ENCODE data around the gene ITIH1.
A peak's percentile ranks its signal among the peaks of the same experiment; 100 is the strongest.

ITIH1 gene

GRCh38 chr3:52763466-52763865 lies 13.9 kb upstream of the ITIH1 start:
- Histone ChIP-seq H3K4me3 (ENCODE audit: low read depth, low read length) (no peak overlapping the region), H4K12ac (ENCODE audit: low read depth, low read length) (no peak overlapping the region), H3K79me1 (ENCODE audit: low read length) (no peaks in the 10 kb centered on the region), H2AK5ac (ENCODE audit: low read length) (no peak overlapping the region), H3K4ac (ENCODE audit: low read depth, low read length) (no peak overlapping the region), H3K79me2 (ENCODE audit: control insufficient read depth, insufficient read depth, low read length, poor library complexity) (no peaks in the 10 kb centered on the region), H3K9me3 (ENCODE audit: insufficient read depth, low read depth, low read length) (no peaks in the 10 kb centered on the region), H4K91ac (ENCODE audit: low read depth, low read length) (no peak overlapping the region), H3K23ac (ENCODE audit: low read length) (no peak overlapping the region), H3K14ac (ENCODE audit: low read length) (no peak overlapping the region), H3K27me3 (ENCODE audit: insufficient read depth, low read length) (no peaks in the 10 kb centered on the region), H3K27ac (ENCODE audit: low read depth, low read length) (no peak overlapping the region), H3K18ac (ENCODE audit: low read length) (no peak overlapping the region), H3K36me3 (ENCODE audit: control insufficient read depth in 1 of 2, insufficient read depth in 2 of 2, low read length in 2 of 2) (peaks cover 15 to 20% of the 10 kb centered on the region in 2 experiments), H4K8ac (ENCODE audit: low read depth, low read length) (no peak overlapping the region), H2AFZ (ENCODE audit: insufficient read depth, low read length, poor library complexity) (no peak overlapping the region), H3K9ac (ENCODE audit: low read length) (no peak overlapping the region), H2BK120ac (ENCODE audit: insufficient read depth, low read length, poor library complexity) (no peak overlapping the region), H3K4me1 (ENCODE audit: control insufficient read depth in 1 of 2, insufficient read depth in 2 of 2, low read length in 2 of 2) (no peaks in the 10 kb centered on the region), H2BK12ac (ENCODE audit: low read length) (no peak overlapping the region), H2BK5ac (ENCODE audit: low read depth, low read length, poor library complexity) (no peak overlapping the region), H3K4me2 (ENCODE audit: low read length) (no peak overlapping the region)
- WGBS (ENCODE audit: extremely low coverage, insufficient coverage, insufficient read length) = no CpG with 5 or more reads among the region's 2 CpGs
- no peak for DNase-seq

GRCh38 chr3:52769786-52770455 lies 7.5 kb upstream of the ITIH1 start:
- Histone ChIP-seq H3K9me3 (ENCODE audit: insufficient read depth, low read depth, low read length) (no peaks in the 10 kb centered on the region), H3K27ac (ENCODE audit: low read depth, low read length) (no peak overlapping the region), H3K4ac (ENCODE audit: low read depth, low read length) (no peak overlapping the region), H2AFZ (ENCODE audit: insufficient read depth, low read length, poor library complexity) (peak overlapping the region; percentile 52), H4K12ac (ENCODE audit: low read depth, low read length) (no peak overlapping the region), H3K36me3 (ENCODE audit: control insufficient read depth in 1 of 2, insufficient read depth in 2 of 2, low read length in 2 of 2) (peaks cover 7 to 11% of the 10 kb centered on the region in 2 experiments), H2BK12ac (ENCODE audit: low read length) (no peak overlapping the region), H4K91ac (ENCODE audit: low read depth, low read length) (no peak overlapping the region), H3K18ac (ENCODE audit: low read length) (no peak overlapping the region), H3K79me2 (ENCODE audit: control insufficient read depth, insufficient read depth, low read length, poor library complexity) (peaks cover 5% of the 10 kb centered on the region), H4K8ac (ENCODE audit: low read depth, low read length) (peak overlapping the region; percentile 48), H3K27me3 (ENCODE audit: insufficient read depth, low read length) (no peaks in the 10 kb centered on the region), H3K4me2 (ENCODE audit: low read length) (peak overlapping the region; percentile 83), H3K23ac (ENCODE audit: low read length) (no peak overlapping the region), H2BK120ac (ENCODE audit: insufficient read depth, low read length, poor library complexity) (no peak overlapping the region), H3K4me3 (ENCODE audit: low read depth, low read length) (peak overlapping the region; percentile 95), H3K14ac (ENCODE audit: low read length) (no peak overlapping the region), H3K9ac (ENCODE audit: low read length) (peak overlapping the region; percentile 59), H3K4me1 (ENCODE audit: control insufficient read depth in 1 of 2, insufficient read depth in 2 of 2, low read length in 2 of 2) (peaks cover 2 to 4% of the 10 kb centered on the region in 2 experiments), H2BK5ac (ENCODE audit: low read depth, low read length, poor library complexity) (no peak overlapping the region), H2AK5ac (ENCODE audit: low read length) (no peak overlapping the region), H3K79me1 (ENCODE audit: low read length) (peaks cover 4% of the 10 kb centered on the region)
- no CpG with 5 or more reads among the region's 13 CpGs for WGBS (ENCODE audit: extremely low coverage, insufficient coverage, insufficient read length)
- DNase-seq = peak in 1 of 2 donors; percentile 19

GRCh38 chr3:52770496-52771333 lies 6.7 kb upstream of the ITIH1 start, which contains the start of gene NEK4:
Gene NEK4, minus strand, starts transcription at chr3:52770940. Its CDS starts 194 bp downstream, at chr3:52770746.
- H3K79me1 ChIP-seq (ENCODE audit: low read length) = peaks cover 4% of the 10 kb centered on the region
- H3K4ac ChIP-seq (ENCODE audit: low read depth, low read length) = peak within 1 kb of the TSS; percentile 96
- H3K4me3 ChIP-seq (ENCODE audit: low read depth, low read length) = peak within 1 kb of the TSS; percentile 95
- H3K18ac ChIP-seq (ENCODE audit: low read length) = peak within 1 kb of the TSS; percentile 87
- peak within 1 kb of the TSS; percentile 51 for H3K27ac ChIP-seq (ENCODE audit: low read depth, low read length)
- peaks cover 2 to 4% of the 10 kb centered on the region in 2 experiments for H3K4me1 ChIP-seq (ENCODE audit: control insufficient read depth in 1 of 2, insufficient read depth in 2 of 2, low read length in 2 of 2)
- H3K79me2 ChIP-seq (ENCODE audit: control insufficient read depth, insufficient read depth, low read length, poor library complexity) = peaks cover 5% of the 10 kb centered on the region
- peaks cover 7 to 11% of the 10 kb centered on the region in 2 experiments for H3K36me3 ChIP-seq (ENCODE audit: control insufficient read depth in 1 of 2, insufficient read depth in 2 of 2, low read length in 2 of 2)
- peak within 1 kb of the TSS; percentile 91 for H2BK120ac ChIP-seq (ENCODE audit: insufficient read depth, low read length, poor library complexity)
- H2BK12ac ChIP-seq (ENCODE audit: low read length) = no peak within 1 kb of the TSS
- no peaks in the 10 kb centered on the region for H3K27me3 ChIP-seq (ENCODE audit: insufficient read depth, low read length)
- peak within 1 kb of the TSS; percentile 96 for H4K8ac ChIP-seq (ENCODE audit: low read depth, low read length)
- no peaks in the 10 kb centered on the region for H3K9me3 ChIP-seq (ENCODE audit: insufficient read depth, low read depth, low read length)
- H3K23ac ChIP-seq (ENCODE audit: low read length) = no peak within 1 kb of the TSS
- H3K4me2 ChIP-seq (ENCODE audit: low read length) = peak within 1 kb of the TSS; percentile 83
- peak within 1 kb of the TSS; percentile 98 for H2AFZ ChIP-seq (ENCODE audit: insufficient read depth, low read length, poor library complexity)
- WGBS (ENCODE audit: extremely low coverage, insufficient coverage, insufficient read length) = no CpG with 5 or more reads among the region's 67 CpGs
- peak; percentile 83 to 93 for DNase-seq
- peak within 1 kb of the TSS; percentile 81 for H4K91ac ChIP-seq (ENCODE audit: low read depth, low read length)
- H4K12ac ChIP-seq (ENCODE audit: low read depth, low read length) = peak within 1 kb of the TSS; percentile 98
- no peak within 1 kb of the TSS for H2BK5ac ChIP-seq (ENCODE audit: low read depth, low read length, poor library complexity)
- H3K14ac ChIP-seq (ENCODE audit: low read length) = peak within 1 kb of the TSS; percentile 99
- peak within 1 kb of the TSS; percentile 89 for H3K9ac ChIP-seq (ENCODE audit: low read length)
- no peak within 1 kb of the TSS for H2AK5ac ChIP-seq (ENCODE audit: low read length)

DNA sequence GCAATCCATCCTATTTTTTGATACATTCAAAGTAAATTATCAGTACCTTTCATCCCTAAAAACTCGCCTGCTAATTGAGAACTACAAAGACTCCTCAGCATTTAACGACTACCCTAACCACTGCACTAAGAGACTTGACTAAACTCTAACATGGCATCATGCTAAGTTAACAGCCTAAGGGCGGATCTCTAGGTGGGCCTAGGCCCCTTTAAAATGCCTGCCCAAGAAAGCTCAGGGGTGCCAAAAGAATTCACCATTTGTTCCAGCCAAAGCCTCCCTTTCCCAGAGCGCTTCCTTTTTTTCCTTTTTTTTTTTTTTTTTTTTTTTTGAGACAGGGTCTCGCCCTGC lies 6.1 kb upstream of the ITIH1 start:
- Histone ChIP-seq H2BK120ac (ENCODE audit: insufficient read depth, low read length, poor library complexity) (no peak overlapping the region), H3K4ac (ENCODE audit: low read depth, low read length) (no peak overlapping the region), H2AFZ (ENCODE audit: insufficient read depth, low read length, poor library complexity) (peak overlapping the region; percentile 98), H3K4me2 (ENCODE audit: low read length) (peak overlapping the region; percentile 62), H4K12ac (ENCODE audit: low read depth, low read length) (peak overlapping the region; percentile 77), H2AK5ac (ENCODE audit: low read length) (no peak overlapping the region), H3K27ac (ENCODE audit: low read depth, low read length) (no peak overlapping the region), H2BK5ac (ENCODE audit: low read depth, low read length, poor library complexity) (no peak overlapping the region), H3K36me3 (ENCODE audit: control insufficient read depth in 1 of 2, insufficient read depth in 2 of 2, low read length in 2 of 2) (peaks cover 5 to 9% of the 10 kb centered on the region in 2 experiments), H3K23ac (ENCODE audit: low read length) (no peak overlapping the region), H3K79me2 (ENCODE audit: control insufficient read depth, insufficient read depth, low read length, poor library complexity) (peaks cover 5% of the 10 kb centered on the region), H3K9ac (ENCODE audit: low read length) (no peak overlapping the region), H3K27me3 (ENCODE audit: insufficient read depth, low read length) (no peaks in the 10 kb centered on the region), H3K14ac (ENCODE audit: low read length) (no peak overlapping the region), H3K4me1 (ENCODE audit: control insufficient read depth in 1 of 2, insufficient read depth in 2 of 2, low read length in 2 of 2) (peaks cover 2 to 4% of the 10 kb centered on the region in 2 experiments), H4K91ac (ENCODE audit: low read depth, low read length) (no peak overlapping the region), H2BK12ac (ENCODE audit: low read length) (no peak overlapping the region), H3K9me3 (ENCODE audit: insufficient read depth, low read depth, low read length) (no peaks in the 10 kb centered on the region), H3K79me1 (ENCODE audit: low read length) (peaks cover 4% of the 10 kb centered on the region), H3K18ac (ENCODE audit: low read length) (no peak overlapping the region), H3K4me3 (ENCODE audit: low read depth, low read length) (peak overlapping the region; percentile 71), H4K8ac (ENCODE audit: low read depth, low read length) (peak overlapping the region; percentile 96)
- WGBS (ENCODE audit: extremely low coverage, insufficient coverage, insufficient read length) = no CpG with 5 or more reads among the region's 5 CpGs
- no peak for DNase-seq
